Astrocyte (in vitro differentiated cells and primary cell): Measurements from ENCODE around the gene VMA21.

Experiments used
- EZH2 ChIP-seq: IDR thresholded peaks from 2 replicates; pipeline ENCODE4 v1.6.1; 2012; ENCODE audit warnings: mild to moderate bottlenecking, low read length, inconsistent platforms; ENCODE audit not compliant: insufficient read depth
- TF ChIP-seq, protein P1 (sequence below): IDR thresholded peaks from 2 replicates; pipeline ENCODE4 v1.5.1; 2011; ENCODE audit warnings: low read depth, mild to moderate bottlenecking, inconsistent platforms, low read length, moderate library complexity; ENCODE audit not compliant: insufficient read depth

DNA sequence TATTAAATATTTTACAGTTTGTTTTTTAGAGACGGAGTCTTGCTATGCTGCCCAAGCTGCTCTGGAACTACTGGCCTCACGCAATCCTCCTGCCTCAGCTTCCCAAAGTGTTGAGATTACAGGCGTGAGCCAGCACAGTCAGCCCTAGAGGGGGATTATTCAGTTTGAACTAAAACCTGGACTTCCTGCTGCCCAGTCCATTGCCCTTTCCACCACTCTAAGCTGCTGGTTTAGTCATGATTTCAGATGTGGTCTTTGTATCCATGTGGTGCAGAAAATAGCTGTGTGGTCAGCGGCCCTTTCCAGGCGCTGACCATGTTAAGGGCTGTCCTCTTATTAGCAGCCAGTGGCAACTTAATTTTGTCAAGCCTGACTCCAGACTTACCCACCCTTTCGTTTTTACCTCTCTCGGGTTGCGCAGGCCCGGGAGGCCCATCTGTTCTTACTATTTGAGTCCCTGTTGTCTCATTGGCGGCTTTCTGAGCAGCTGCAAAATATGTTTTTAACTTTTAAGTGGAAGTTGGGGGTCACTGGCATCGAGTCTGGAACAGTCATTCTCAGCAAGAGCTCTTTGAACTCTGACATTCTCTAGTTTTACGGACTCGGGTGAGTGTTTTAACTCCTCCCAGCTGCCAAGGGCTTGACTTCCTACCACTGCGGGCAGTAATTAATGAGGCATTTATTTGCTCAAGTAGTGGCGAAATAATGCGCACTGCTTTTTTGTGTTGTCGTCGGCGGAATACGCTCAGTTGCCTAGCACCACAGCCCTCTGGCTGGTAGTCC is 773 bp upstream of the VMA21 start:
- TF ChIP-seq, protein P1, sequence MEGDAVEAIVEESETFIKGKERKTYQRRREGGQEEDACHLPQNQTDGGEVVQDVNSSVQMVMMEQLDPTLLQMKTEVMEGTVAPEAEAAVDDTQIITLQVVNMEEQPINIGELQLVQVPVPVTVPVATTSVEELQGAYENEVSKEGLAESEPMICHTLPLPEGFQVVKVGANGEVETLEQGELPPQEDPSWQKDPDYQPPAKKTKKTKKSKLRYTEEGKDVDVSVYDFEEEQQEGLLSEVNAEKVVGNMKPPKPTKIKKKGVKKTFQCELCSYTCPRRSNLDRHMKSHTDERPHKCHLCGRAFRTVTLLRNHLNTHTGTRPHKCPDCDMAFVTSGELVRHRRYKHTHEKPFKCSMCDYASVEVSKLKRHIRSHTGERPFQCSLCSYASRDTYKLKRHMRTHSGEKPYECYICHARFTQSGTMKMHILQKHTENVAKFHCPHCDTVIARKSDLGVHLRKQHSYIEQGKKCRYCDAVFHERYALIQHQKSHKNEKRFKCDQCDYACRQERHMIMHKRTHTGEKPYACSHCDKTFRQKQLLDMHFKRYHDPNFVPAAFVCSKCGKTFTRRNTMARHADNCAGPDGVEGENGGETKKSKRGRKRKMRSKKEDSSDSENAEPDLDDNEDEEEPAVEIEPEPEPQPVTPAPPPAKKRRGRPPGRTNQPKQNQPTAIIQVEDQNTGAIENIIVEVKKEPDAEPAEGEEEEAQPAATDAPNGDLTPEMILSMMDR: no peak
- no peak for TF ChIP-seq EZH2
